8988T (cell line): ENCODE results near the gene SNTG2.

Source experiments
- DNase-seq: peaks from one replicate; pipeline ENCODE4 v3.0.0; 2011

The SNTG2 gene

DNA sequence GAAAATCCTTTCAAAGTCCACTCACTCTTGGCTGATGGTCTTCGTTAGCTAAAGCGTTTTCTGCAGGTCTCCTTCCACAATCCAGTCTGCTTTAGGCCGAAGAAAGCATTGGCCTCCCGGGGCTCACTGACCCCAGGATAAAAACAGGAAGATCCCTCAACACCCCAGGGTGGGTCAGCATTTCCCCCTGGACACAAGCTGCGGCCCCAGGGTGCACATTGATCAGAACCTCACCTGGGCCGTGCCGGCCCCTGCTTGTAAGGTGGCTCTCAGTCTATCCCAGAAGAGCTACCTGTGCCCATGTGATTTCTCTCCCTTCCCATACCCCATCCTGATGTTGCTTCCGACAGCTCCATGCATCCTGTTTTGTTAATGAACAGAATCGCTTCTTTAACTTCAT, 349.6 kb downstream of the SNTG2 start:
- no peak for DNase-seq

DNA sequence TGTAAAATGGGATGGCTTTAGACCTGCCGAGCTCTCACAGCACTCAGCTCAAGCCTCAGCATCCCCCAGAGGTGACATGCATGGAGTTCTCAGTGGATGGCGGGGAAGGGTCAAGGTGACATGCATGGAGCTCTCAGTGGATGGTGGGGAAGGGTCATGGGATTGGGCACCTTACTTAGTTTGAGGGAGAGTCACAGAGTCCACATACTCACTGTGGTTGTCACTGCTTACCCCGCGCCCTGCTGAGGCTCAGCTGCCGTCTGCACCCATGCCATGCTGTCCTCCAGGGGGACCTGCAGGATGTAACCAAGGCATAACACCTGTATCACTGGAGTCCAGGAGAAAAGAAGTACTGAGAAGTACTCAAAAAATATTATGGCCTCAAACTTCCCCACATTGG, 350.4 kb downstream of the SNTG2 start:
- DNase-seq: no peak

GRCh38 chr2:1305342-1306013, 354.8 kb downstream of the SNTG2 start:
- no peak for DNase-seq

GRCh38 chr2:1306014-1306686, 355.5 kb downstream of the SNTG2 start:
- no peak for DNase-seq

- DNase-seq: no peak
Observed at GRCh38 chr2:1306687-1307516, 356.3 kb downstream of the SNTG2 start.

GRCh38 chr2:1307670-1308069, 357.0 kb downstream of the SNTG2 start:
- DNase-seq: no peak

- DNase-seq: no peak
Observed at GRCh38 chr2:1308678-1309077, 358.0 kb downstream of the SNTG2 start.

GRCh38 chr2:1309507-1309906, 358.9 kb downstream of the SNTG2 start:
- DNase-seq: no peak

GRCh38 chr2:1310202-1310601, 359.6 kb downstream of the SNTG2 start:
- no peak for DNase-seq

- no peak for DNase-seq
Observed at GRCh38 chr2:1310866-1311265, 360.2 kb downstream of the SNTG2 start.

DNA sequence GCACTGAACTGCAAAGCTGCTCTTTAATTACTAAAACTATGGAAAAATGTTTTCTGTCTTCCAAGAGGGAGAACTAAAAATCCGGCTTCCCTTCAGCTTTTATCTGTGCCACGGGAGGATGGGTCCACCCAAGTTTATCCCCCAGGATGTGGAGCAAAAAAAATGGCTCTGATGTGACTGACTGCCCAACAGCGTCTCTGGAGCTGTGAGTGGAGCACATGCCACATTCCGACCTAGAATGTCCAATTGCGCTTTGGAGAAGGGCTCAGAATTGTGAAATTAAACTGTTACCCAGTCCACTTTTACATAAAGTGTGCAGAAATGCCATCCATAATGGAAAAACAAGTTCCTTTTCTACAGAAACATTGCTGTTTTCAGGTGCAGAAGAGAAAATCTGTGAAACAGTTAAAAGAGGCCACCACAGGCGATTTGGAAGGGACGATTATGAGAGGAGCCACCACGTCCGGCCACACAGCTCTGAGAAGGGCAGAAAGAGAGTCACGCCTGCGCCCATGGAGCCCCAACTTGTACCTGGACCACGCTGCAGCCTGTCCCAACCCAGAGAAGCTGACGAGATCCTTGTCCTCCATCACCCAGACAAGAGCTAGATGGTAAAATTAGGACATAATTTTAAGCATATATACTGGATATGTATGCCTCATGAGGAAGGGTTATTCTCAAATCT, 362.7 kb downstream of the SNTG2 start:
- no peak for DNase-seq

GRCh38 chr2:1314254-1314653, 363.6 kb downstream of the SNTG2 start:
- DNase-seq: no peak

- no peak for DNase-seq
Observed at GRCh38 chr2:1318366-1319009, 367.8 kb downstream of the SNTG2 start.

GRCh38 chr2:1319393-1319792, 368.7 kb downstream of the SNTG2 start:
- DNase-seq: no peak

DNA sequence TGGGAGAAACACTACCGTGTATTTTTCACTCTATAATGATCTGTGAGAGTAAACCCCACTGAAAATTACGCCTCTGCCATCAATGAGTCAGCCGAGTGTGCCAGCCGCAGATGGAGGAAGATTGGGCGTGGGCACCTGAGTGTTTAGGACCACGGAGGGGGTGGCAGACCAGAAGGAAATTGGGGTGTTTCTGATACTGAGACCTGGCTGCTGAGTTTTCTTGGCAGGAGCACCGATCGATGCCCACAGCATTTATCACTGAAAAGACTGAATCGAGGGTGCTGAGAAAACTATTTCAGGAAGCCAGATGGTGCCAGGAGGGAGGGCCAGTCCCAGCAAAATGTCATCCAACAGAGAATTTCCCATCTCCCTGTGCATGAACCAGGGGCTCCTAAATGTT, 370.7 kb downstream of the SNTG2 start:
- no peak for DNase-seq

DNA sequence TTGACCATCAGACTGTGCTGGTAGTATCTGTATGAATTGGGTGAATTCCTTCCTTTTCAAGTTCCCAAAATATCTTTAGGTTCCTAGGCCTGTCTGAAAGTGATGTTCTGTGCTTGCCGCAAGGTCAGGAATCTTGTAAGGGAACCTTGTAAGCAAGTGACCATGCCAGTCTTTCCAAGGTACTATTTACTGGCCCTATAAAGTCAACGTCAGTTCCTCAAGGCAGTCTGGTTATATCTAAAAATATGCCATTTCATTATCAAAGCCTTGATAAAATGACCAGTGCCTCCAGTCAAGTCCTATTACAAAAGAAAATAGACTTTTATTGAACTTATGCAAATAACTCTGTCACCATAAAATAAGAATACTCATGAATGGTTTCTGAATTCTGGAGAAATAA, 374.2 kb downstream of the SNTG2 start:
- no peak for DNase-seq

DNA sequence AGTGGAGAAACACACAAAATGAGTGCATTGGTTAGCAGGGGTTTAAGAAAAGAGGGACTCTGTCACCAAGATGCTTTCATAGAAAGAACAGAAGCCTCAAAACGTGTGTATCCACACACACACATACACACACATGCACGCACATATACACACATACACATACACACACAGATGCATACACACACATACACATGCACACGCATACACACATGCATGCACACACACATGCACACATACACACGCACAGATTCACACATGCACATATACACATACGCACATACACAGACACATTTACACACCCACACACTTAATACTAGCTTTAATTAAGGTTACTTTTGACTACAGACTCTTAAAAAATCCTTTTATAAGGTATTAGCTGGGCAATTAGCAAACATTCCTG, 378.0 kb downstream of the SNTG2 start:
- no peak for DNase-seq

DNA sequence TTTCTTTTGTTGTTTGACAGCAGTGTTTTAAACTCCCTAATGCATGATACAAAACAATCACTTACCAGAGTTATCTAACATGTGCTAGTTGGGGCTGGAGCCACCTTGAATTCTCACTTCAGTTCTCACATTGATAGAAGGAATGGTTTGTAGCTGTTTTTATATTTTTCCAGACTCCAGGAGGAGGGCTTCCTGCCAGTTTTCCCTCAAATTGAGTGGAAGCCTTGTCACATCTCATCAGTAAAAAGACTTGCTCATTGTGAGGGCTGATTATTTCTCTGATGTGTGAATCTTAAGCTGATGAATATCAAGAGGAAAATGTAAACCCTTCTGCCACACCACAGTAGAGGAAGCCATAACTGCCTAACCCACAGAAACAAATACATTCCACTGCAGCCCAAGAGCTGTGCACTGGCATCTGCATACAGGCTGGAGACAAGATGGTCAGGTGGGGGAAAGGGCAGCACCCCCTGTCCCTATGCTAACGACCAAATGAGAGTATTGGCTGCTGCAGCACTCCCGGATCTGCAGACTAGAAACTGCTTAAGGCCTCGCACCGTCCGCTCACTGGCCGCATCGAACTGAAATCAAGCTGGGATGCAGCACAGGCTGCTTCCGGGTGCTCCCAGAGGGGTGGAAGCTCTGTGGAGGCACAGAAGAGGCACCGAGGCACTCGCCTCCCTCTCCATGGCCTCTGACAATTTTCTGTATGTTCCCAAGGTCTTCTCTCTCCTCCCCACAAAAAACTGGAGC, 388.9 kb downstream of the SNTG2 start:
- no peak for DNase-seq

- DNase-seq: no peak
Observed at GRCh38 chr2:1340141-1340512, 389.5 kb downstream of the SNTG2 start.

DNA sequence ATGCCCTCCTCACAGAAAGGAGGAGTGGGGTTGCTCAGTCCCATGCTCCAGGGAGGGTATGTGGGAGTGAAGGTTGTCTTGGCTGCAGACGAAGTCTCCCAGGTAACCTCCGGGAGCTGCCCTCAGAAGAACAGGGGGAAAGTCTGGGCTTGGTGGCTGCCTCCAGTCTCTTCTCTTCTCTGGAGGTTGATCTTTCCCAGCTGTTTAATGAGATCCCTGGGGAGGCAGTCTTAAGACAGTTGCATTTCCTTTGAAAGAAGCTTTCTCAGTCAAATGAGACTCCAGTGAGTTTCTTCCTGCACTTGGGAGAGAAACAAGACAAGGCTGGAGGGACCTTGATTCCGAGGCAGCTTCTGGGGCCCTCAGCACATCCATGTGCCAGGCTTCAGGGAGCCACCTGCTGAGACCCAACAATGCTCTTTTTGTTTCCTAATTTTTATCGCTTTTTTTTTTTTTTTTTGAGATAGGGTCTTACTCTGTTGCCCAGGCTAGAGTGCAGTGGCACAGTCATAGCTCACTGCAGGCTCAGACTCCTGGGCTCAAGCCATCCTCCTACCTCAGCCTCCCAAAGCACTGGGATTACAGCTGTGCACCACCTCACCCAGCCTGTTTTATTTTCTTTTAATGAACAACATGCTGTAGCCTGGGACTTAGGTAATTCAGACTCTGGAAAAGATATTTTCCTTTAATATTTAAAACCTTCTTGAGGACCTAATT, 390.9 kb downstream of the SNTG2 start:
- no peak for DNase-seq

GRCh38 chr2:1348789-1349188, 398.1 kb downstream of the SNTG2 start:
- no peak for DNase-seq

DNA sequence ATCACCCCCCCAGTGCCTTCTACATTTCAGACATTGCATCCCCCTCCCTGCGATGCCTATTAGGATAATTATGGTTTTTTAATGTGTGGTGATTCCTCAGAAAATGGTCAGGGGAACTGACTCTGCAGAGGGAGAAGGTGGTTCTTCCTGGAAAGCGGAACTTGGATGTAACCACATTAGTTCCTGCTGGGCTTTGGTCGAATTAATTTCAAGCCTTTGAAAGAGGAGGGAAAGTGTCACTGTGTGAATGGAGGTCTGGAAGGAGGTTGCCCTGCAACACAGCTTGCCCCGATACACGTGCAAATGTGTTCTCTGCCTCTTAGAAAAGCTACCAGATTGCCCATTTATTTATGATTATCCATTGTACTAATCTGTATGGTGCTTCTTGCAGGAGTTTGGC, 399.5 kb downstream of the SNTG2 start:
- no peak for DNase-seq
